Peyer's patch (tissue), 4 donors: ENCODE measurements around the gene CDC25B. TPM values are rescaled to one million over a fixed set of nuclear protein-coding genes. Genes with fewer than 3 reads are reported as not detected.

Source experiments
- DNase-seq, 3 donors: peaks; one replicate each; pipeline ENCODE4 v3.0.0-alpha.2; 2017 to 2019
- H3K27ac ChIP-seq, 4 donors: fragments of 200-600 bp; sonication (generic); one replicate each; pipeline ENCODE4 v1.5.1; 2016 to 2019
- H3K27me3 ChIP-seq, 2 donors: fragments of 200-600 bp; sonication (generic); one replicate each; pipeline ENCODE4 v1.5.1; 2019
- H3K36me3 ChIP-seq, 3 donors: fragments of 200-600 bp; sonication (generic); one replicate each; pipeline ENCODE4 v1.5.1; 2016 to 2019
- H3K4me1 ChIP-seq, 4 donors: fragments of 200-600 bp; sonication (generic); one replicate each; pipeline ENCODE4 v1.5.1; 2016 to 2019
- H3K4me3 ChIP-seq, 4 donors: fragments of 200-600 bp; sonication (generic); 1 replicate in 3 of 4; 2 replicates in 1 of 4; pipeline ENCODE4 v1.5.1; 2016 to 2019; ENCODE audit warnings: mild to moderate bottlenecking in 1 of 4
- H3K9me3 ChIP-seq, 4 donors: fragments of 200-600 bp; sonication (generic); one replicate each; pipeline ENCODE4 v1.5.1; 2016 to 2019; ENCODE audit warnings: mild to moderate bottlenecking in 1 of 4
- CTCF ChIP-seq, 6 experiments: fragments of 450-650 bp in 4 of 6; fragments of 200-600 bp in 2 of 6; sonication (generic) in 1 of 6; IDR thresholded peaks; one replicate each; pipeline ENCODE4 v1.5.1; 2017 to 2019; ENCODE audit warnings: antibody characterized with exemption in 6 of 6, mild to moderate bottlenecking in 3 of 6, moderate library complexity in 1 of 6
- POLR2A ChIP-seq, 2 donors: fragments of 450-650 bp; IDR thresholded peaks; one replicate each; pipeline ENCODE4 v1.5.1; 2017; ENCODE audit warnings: antibody characterized with exemption in 2 of 2, mild to moderate bottlenecking in 2 of 2, moderate library complexity in 2 of 2
- total RNA-seq, 4 donors: library from RNA; depleted of rRNA; stranded (reverse); fragments of >200 nt; gene quantifications; one replicate each; pipeline ENCODE4 v1.1.0, GENCODE V29; 2016

The CDC25B gene
- total RNA-seq, 4 donors from 2014 or later = 14.2 to 202 (median 34.1) TPM

- H3K9me3 ChIP-seq = no peaks in the 10 kb centered on the region
- peaks cover 17 to 53% (median 36%) of the 10 kb centered on the region in 4 donors for H3K4me1 ChIP-seq
- H3K4me3 ChIP-seq = no peak overlapping the region
- H3K27ac ChIP-seq = peak overlapping the region in 3 of 4 donors; percentile 96 to 97 (median 96)
- H3K27me3 ChIP-seq = no peaks in the 10 kb centered on the region
- H3K36me3 ChIP-seq = peaks cover 0 to 52% (median 0%) of the 10 kb centered on the region in 3 donors
- TF ChIP-seq CTCF (IDR thresholded peaks at IDR 0.05) = no peak
- TF ChIP-seq POLR2A (IDR thresholded peaks at IDR 0.05) = no peak
- DNase-seq = peak in 1 of 3 donors; percentile 45
Observed at GRCh38 chr20:3800878-3801260, 4.8 kb downstream of the CDC25B start.

- Histone ChIP-seq H3K27ac (peak overlapping the region in 1 of 4 donors; percentile 96), H3K4me1 (peaks cover 21 to 57% (median 36%) of the 10 kb centered on the region in 4 donors), H3K4me3 (no peak overlapping the region), H3K36me3 (peaks cover 0 to 52% (median 0%) of the 10 kb centered on the region in 3 donors), H3K27me3 (no peaks in the 10 kb centered on the region), H3K9me3 (no peaks in the 10 kb centered on the region)
- DNase-seq = peak in 1 of 3 donors; percentile 12
- TF ChIP-seq CTCF (IDR thresholded peaks at IDR 0.05) = no peak
- TF ChIP-seq POLR2A (IDR thresholded peaks at IDR 0.05) = no peak
Observed at GRCh38 chr20:3801299-3801698, 5.2 kb downstream of the CDC25B start.

- Histone ChIP-seq H3K4me1 (peaks cover 21 to 56% (median 31%) of the 10 kb centered on the region in 4 donors), H3K36me3 (peaks cover 0 to 52% (median 0%) of the 10 kb centered on the region in 3 donors), H3K27ac (peak overlapping the region in 1 of 4 donors; percentile 25), H3K4me3 (no peak overlapping the region), H3K9me3 (no peaks in the 10 kb centered on the region), H3K27me3 (no peaks in the 10 kb centered on the region)
- peak in 1 of 3 donors; percentile 35 for DNase-seq
- TF ChIP-seq CTCF (IDR thresholded peaks at IDR 0.05) = no peak
- no peak for TF ChIP-seq POLR2A (IDR thresholded peaks at IDR 0.05)
Observed at GRCh38 chr20:3801846-3802245, 5.7 kb downstream of the CDC25B start.

GRCh38 chr20:3802524-3803239 is 6.6 kb downstream of the CDC25B start:
- peaks cover 0 to 52% (median 0%) of the 10 kb centered on the region in 3 donors for H3K36me3 ChIP-seq
- no peak for DNase-seq

GRCh38 chr20:3803289-3803688 is 7.2 kb downstream of the CDC25B start:
- Histone ChIP-seq H3K27ac (no peak overlapping the region), H3K9me3 (no peaks in the 10 kb centered on the region), H3K27me3 (no peaks in the 10 kb centered on the region), H3K4me1 (peaks cover 19 to 58% (median 25%) of the 10 kb centered on the region in 4 donors), H3K4me3 (no peak overlapping the region), H3K36me3 (peaks cover 0 to 52% (median 0%) of the 10 kb centered on the region in 3 donors)
- no peak for TF ChIP-seq CTCF (IDR thresholded peaks at IDR 0.05)
- TF ChIP-seq POLR2A (IDR thresholded peaks at IDR 0.05) = no peak
- peak in 1 of 3 donors; percentile 39 for DNase-seq

More at GRCh38 chr20:3802524-3803239, 6.6 kb downstream of the CDC25B start:
- Histone ChIP-seq H3K4me3 (no peak overlapping the region), H3K4me1 (peaks cover 19 to 56% (median 27%) of the 10 kb centered on the region in 4 donors), H3K9me3 (no peaks in the 10 kb centered on the region), H3K27me3 (no peaks in the 10 kb centered on the region), H3K27ac (no peak overlapping the region)
- TF ChIP-seq CTCF (IDR thresholded peaks at IDR 0.05) (no peak), POLR2A (IDR thresholded peaks at IDR 0.05) (no peak)
